Activated CD4-positive, alpha-beta T cell treated with anti-CD3 and anti-CD28 coated beads, Interleukin-2, Interleukin-4, amounts not matched to agents 100 ng/mL and 50 ng/mL, durations not matched to agents 16 hours and 8 hours (primary cell): Measurements from ENCODE around the gene TLX2.
A peak's percentile ranks its signal among the peaks of the same experiment; 100 is the strongest.

Source experiments
- DNase-seq: peaks from one replicate; pipeline ENCODE4 v3.0.0-alpha.2; 2020; ENCODE audit warnings: low spot score

Gene TLX2

DNA sequence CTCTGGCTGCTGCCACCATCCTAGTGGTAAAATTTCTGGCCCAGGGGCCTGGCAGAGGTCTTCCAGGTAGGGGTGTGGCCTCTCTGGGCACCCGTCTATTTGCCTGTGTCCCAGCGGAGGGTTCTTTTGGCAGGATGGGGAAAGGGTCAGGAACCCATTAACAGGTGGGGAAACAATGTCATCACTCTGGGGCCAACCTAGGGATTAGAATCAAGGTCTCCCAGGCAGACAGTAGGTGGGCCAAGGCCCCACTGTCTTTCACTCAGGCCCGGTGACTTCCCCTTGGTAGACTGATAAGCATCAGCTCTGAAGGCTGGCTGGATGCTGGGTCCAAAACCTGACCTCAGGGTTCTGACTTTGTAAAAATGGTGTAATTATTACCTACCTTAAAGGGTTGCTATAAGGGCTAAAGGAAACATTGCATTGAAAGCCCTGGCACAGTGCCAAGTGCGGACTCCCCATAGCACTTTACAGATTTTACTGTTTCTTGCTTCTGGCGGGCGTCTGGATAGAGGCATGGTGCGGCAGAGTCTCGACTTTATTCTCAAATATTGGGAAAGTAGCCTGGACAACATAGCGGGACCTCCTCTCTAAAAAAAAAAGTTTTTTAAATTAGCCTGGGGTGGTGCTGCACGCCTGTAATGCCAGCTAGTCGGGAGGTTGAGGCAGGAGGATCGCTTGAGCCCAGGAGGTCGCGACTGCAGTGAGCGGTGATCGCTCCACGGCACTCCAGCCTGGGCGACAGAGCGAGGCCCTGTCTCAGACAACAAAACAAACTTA lies 17.1 kb upstream of the TLX2 start:
- DNase-seq = no peak

DNA sequence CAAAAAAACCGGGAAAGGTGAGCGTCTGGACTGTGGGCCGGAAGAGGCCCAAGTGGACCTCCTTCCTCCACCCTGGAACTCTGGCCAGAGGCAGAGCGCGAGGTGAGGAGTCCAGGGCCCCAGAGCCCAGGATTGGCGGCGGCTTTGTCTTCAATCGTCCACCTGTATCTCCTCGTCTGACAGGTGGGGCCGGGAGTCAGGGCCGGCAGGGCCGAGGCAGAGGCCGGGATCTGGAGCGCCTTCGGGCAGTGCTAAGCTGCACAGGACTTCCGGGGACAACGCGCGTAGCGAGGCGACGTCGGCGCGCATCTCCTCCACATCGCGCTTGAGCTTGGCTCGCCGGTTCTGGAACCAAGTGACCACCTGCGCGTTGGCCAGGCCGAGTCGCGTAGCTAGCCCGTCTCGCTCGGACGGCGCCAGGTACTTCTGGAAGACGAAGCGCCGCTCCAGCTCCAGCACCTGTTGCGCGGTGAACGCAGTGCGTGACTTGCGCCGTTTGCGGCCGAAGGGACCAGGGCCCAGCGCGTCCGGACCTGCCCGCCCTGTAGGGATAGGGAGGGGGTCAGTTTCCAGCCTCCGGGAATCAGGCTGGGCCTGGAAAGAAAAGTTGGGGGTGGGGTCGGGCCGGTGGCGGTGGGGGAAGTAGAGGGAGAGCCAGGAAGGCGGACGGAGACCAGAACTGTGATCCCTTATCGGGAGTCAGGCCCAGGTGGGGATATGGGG lies 16.3 kb upstream of the TLX2 start:
- DNase-seq = no peak

DNA sequence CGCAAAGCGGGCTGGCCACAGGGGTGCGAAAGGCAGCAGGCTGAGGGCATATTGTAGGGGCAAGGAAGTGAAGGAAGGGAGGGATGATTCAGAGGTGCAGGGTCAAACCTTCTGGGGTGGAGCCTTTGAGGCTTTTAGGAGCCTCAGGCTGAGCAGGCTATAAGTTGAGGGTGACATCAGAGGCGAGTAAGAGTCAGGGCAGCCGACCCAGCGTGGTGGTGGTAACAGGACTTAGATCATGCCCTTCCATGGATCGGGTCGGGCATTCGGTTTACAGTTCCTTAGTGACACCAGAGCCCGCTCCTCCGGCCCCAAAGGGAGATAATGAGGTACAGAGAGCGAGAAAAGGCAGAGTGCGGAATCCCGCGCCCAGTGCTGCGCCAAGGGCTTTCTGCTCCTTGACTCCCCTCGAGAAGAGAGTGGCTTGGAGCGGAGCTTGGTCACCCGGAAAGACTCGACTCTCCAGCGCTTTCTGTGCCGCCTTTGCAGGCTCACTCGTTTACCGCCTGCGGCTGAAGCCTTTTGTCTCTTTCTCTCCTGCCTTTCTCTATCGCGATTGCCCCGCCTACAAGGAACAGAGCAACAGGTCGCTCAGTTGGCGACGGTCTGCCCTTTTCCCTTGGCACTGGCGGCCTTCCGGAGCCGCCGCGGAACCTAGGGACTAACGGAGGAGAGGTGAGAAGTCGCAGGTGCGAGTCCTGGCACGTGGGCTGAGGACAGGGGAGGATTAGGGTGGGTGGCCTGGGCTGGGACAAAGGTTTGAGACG lies 15.6 kb upstream of the TLX2 start:
- DNase-seq = peak; percentile 59

DNA sequence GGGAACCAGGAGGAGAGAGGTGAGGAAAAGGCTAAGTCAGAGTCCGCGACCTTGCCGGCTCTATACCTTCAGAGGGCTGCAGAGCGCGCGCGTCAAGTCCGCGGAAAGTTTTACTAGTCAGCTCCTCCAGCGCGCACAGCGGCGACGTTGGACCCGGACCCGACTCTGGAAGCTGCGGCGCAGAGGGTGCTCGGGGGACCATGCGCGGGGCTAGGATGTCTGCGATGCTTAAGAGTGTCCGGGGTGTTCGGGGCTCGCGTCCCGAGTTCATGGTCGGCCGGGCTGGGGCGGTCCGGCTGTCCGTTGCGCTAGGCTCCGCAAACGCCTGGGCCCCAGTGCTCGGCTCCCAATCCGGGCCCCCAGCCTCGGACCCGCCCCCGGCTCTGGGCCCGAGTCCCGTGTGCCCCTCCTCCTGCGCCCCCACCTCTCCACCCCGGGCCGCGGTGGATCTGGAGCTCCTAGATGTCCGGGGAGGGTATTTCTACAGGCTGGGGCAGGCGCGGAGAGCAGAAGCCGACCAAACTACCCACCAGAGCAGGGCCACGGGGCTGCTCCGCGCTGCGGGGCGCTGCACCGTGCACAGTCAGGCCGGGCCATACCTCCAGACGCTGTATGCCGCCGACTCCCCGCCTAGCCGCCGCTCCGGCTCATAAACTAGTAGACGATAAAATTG lies 14.8 kb upstream of the TLX2 start, which contains the start of gene LBX2:
Gene LBX2, minus strand, starts transcription at position 337 of the 673 bp plus-strand sequence. Its CDS starts 66 bp downstream, at position 271.
- DNase-seq = no peak

DNA sequence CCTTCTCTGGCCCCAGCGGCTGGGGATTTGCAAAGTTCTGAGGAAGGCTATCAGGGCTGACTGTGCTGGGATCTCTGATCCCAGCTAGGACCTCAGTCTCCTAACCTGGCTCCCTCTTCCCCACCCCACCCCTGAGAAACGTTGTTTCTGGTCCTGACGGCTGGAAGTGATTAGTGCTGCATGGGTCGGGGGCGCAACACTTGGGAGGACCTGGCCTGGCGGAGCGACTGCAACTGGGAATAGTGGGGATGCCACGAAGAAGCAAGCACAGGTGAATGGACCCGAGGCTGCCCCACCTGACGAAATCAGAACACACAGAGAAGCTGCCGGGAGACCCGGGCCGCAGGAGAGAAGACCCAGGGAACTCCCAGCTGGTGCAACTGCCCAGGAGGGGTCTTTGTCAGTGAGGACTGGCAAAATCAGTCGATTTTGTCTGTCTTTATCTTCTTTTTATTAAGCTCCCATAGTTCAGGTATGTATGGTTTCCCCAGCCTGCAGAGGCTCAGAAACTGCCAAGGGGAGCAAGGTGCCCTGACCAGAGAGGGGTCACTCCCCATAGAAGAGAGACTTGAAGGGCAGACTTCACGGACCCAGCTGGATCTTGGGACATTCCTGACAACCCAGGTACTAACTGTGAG lies 14.2 kb upstream of the TLX2 start:
- no peak for DNase-seq

DNA sequence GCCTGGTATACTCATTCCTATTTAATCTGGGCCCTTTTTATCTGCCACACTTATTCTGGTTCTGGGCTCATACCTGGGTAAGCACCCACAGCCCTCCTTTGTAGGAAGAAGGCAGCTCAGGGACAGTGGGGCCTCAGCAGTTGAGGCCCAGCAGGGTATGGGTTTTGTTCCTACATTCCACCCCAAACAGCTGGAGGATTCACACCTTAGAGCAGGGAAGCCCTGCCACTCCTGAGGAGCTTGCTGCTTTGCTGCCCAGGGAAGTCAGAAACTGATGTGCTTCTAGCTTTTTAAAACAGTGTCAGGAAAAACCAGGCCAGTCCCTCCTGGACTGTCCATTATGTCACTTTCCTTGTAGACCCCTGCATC lies 13.7 kb upstream of the TLX2 start:
- no peak for DNase-seq

DNA sequence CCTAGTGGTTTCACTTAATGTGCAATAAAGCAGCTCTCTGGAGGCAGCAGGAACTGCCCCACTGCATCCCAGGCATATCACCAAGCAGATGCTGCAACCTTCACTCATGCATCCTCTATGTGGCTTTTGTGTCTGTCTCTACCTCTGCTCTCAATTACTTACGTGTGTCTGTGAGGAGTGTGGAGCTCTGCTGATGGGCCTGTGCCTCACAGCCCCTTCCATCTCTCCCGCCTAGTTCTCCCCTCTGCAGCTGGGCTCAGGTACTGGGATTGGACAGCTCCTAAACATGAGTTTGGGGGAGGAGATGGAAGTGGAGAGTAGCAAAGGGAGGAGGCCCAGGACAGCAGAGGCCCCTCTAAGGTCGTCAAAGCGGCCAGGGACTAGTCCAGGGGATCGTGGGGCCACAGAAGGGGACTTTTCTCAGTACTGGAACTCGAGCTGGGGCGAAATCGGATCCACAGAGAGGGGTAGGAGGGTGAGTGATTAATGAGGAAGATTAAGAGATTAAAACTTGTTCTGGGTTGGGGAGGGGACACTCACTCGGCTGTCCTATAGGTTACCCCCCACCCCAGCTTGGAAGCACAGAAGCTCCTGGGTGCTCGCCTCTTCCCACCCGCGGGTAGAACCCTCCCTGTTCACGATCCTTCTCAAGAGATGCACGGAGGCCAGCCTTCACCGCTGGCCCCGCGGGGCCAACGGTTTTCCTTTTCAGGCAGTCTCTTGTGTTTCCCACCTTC lies 12.7 kb upstream of the TLX2 start:
- DNase-seq = no peak

DNA sequence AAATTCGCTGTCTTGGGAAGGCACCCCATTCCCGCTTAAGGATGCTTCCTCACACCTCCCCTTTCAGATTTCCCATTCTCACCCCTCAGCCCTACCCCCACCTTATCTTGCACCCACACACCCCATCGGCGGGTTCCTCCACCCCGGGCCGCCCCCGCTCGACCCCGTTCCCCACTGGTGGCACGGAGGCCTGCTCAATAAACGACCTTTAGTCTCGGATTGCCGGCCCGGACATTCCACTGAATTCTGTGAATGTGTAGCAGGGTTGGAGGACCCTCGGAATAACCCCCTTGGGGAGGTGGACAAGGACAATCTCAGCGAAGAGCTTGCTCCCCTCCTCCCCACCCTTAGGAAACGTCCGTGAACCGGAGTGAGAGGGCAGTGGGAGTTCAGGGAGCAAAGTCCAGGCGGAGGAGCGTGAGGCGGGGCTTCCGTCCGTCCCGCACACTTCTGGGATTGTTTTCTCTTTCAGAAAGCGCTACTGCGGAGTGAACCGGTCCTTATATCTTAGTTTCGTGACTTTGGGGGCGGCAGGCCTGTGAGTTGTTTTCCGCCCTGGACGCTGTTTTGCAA lies 12.0 kb upstream of the TLX2 start:
- DNase-seq = no peak

DNA sequence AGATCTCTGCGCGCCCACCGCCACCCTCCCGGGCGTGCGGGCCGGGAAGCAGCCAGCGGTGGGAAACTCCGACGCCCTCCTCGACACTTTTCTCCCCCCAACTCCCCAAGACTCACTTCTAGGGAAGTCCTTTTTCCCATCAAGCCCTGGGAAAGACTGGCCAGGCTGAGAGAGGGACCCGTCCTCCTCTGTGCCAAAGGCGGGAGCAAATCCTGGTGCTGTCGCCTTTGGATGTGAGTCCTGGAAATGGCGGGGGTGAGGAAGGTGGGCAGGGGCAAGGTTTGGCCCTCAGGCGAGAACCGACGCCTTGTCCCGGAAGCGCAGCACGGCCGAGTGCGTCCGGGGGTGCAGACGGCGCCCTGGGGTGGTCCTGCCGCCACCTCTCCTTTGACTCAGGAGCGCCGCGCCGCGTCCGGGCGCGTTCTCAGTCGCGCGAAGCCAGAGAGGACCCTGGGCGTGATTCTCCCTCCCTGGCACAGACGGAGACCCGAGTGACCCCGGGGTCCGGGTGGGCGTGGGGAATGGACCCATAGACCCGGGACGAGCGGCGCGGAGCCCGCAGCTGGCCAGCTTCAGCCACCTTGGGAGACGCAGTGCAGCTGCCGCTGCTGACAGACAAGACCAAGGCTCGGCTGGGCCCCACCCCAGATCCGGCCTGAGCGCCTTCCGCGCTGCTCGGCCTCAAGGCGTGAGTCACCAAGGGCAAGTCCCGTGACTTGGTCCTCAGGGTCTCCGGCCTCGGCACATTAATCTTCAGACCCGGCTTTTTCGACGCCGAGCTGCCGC lies 11.3 kb upstream of the TLX2 start:
- DNase-seq = peak; percentile 74

DNA sequence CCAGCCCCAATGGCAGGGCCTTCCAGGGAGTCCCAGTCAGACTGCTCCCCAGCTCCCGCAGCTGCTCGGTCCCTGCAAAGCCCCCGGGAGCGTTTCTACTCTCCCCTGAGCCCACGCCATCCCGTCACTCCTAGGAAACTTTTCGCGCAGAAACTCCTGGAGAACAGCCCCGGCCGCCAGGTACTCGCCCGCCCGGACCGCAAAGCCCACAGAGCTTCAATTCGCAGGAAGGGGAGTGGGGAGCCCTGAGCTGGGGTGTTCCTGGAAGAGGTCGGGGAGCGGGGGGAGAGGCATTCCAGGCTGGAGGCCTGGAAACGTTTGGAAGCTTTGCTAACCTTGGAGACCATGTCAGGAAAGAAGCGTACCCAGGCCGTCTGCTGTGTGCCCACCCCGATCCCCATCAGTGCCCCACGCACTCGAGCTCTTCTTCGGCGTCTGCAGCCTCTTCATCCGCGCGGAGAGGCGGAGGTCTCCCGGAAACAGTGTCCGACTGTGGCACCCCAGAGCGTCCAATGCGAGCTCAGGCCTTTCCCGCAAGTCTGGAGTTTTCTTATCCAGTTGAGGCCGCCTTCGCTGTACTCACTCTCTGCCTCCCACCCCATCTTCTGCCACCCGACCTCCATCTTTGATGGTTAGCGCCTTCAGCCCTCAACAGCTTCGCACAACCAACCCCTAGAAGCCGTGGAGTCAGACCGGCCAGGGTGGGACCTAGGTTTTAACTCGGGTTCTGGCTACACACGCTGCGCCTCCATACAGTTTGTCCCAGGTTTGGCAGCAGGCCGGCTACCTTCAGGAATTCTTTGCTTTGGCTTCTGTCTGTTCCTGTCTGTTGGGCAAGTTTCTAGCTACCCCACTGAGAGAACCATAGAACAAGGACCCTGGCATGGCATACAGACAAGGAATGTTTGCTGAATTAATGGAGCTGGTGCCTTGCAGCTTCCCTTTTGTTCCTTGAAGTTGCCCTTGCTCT lies 10.5 kb upstream of the TLX2 start:
- no peak for DNase-seq

DNA sequence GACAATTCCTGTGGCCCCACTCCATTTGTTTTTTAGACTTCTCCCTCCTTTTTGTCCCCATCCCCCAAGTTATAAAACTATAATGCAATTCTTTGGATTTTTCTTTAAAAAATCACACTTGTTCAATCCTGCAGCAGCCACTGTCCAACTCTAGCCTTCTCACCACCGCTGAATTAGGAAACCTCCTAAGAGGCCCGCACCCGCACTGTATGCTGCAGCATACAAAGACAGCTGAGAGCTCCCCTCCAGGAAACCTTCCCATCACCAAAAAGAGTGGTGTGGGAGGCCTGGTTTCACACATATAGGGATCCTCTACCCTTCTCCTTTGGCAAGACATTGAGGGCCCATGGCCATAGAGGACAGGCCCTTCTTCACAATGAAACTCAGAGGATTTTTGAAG lies 9.7 kb upstream of the TLX2 start:
- no peak for DNase-seq

DNA sequence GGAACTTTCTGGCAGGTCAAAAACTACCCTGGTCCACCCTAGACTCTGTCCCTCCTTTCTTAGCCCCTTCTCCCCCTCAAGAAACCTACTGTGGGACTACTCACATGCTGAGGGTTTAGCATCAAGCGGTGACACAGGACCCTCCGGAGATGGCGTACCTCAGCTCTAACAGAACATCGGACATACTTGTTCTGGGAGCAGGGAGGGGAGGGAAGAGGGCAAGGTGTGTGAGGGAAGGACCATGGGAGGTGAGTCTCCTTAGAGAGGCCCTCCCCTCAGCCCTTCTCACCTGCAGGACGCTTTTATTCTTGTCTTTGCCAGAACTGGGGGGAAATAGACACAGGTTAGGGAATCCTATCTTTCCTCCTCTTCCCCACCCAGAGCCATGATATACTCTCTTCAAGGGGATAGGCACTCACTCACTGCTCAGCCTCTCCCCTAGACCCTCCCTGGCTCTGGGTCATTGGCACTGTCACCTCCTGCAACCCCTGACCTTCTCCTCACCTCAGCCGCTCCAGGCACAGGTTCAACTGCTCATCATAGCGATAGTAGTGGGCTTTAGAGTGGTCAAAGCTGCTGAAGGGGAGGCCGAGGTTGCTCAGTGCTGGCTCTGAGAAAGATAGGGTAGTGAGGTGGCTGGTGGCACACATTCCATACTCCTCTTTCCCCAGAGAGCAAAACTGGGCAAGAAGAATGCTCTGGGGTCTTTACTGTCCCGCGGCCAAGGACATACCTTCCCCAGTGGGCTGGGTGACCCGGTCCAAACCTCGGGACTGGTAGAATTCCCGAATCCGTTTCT lies 8.6 kb upstream of the TLX2 start:
- no peak for DNase-seq

DNA sequence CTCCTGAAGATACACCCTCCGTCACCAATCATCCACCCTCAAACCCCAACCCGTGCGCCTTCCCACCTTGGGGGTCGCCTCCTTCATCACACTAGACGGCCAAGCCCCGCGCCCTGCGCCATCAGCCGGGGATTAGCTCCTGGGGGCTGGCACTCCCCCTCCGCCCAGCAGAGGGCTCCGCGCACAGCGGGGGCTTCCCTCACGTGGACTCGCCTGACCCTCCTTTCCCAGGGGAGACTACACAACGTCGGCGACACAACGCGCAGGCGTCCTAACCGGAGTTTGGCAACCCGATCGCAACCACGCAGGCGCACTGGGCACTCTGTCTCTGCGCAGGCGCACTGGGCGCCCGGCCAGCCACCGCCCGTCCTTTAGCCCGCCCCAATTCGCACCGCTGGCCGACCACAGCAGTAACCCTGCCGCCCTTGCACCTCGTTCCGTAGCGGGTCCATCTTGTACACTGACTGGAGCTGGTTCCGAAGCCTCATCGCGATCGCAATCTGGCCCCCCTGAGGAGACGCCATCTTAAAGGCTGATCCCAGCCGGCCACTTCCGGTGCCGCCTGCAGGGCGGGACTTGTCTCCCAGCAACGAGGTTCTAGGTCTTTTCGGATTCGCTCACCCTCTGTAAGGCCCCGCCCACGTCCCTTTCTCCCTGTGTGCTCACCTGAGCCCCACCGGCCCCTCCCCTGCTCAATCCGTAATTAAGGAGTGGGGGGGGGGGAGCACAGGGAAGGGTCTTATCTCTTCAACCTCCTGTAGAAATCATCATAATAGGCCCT lies 6.9 kb upstream of the TLX2 start, which contains the start of gene PCGF1:
Gene PCGF1, minus strand, starts transcription at position 551 of the 781 bp plus-strand sequence. Its CDS starts 27 bp downstream, at position 524.
- peak; percentile 98 for DNase-seq

DNA sequence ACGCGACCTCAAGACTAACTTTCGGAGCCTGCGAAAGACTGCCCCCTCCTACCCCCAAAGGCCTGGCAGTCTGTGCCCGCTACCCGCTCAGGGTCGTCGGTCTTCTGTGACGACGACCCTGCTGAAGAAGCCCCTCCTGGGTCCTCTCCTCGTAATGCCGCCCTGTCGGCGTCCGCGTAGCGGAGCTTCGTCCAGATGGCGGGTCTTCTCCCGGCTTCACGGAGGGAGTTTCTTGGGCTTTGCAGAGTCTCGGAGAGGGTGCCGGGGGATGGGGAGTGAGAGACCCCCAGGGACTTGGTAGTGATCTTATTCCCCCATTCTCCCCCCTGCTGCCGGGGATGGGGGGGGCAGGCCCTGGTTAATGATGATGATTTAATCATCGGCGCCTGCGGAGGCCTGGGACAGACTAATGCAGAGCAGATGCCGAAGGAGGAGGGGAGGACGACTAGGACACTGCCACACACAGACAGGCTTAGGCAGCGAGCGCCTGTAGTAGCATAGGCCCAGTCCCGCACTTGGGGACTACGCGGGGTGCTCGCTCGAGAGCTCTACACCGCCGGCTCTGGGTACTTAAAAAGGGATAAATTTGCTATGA lies 6.2 kb upstream of the TLX2 start:
- DNase-seq = no peak

DNA sequence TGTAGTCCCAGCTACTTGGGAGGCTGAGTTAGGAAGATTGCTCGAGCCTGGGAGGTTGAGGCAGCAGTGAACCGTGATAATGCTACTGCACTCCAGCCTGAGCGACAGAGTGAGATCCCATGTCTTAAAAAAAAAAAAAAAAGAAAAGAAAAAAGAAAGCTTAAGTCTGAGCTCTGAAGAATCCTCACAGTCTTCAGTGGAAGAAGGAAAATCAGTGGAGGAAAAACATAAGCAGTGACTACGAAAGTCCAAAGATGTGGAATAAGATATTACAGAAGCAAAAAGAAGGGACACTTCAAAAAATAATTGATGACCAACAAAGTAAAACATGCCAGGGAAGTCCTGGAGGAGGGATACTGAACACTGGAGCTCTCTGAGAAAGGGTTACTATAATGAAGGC lies 4.0 kb upstream of the TLX2 start:
- DNase-seq = no peak
